Measurements from ENCODE around the gene LILRB5.
"Not testable (repeated sequence)": the region's sequence is repeated elsewhere in the genome, so short reads cannot be mapped to it uniquely, and the experiment has no call there.

The LILRB5 gene

DNA sequence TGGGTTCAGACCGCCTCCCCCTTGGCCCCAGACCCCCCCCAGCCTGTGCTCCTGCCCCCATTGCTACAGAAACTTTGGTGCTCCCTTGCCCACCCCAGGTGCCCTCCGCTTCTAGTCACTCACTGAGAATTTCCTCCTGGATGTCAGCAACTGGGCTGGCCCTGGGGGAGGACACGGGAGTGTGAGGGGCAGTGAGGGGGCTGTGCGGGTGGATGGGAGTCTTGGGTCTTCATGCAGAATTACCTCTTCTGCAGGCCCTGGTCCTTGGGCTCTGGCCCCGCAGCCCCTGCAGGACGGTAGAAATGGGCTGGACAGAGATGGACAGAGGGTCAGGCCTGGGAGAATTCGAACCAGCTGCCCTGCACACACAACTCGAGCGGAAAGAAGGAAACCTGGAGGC lies 4.8 kb downstream of the LILRB5 start:
- Histone ChIP-seq H3K36me3 (ENCODE audit: low read depth) (no peaks in the 10 kb centered on the region), H3K4me1 (ENCODE audit: insufficient read depth, poor library complexity, severe bottlenecking) (no peaks in the 10 kb centered on the region), H3K27ac (ENCODE audit: poor library complexity, severe bottlenecking) (no peak overlapping the region), H3K27me3 (ENCODE audit: insufficient read depth, poor library complexity, severe bottlenecking) (peaks cover 25% of the 10 kb centered on the region), H3K4me3 (ENCODE audit: severe bottlenecking) (no peak overlapping the region), H3K9me3 (ENCODE audit: severe bottlenecking) (no peaks in the 10 kb centered on the region)
- ATAC-seq (ENCODE audit: low read depth): no peak
- TF ChIP-seq CTCF (IDR thresholded peaks at IDR 0.05; ENCODE audit: poor library complexity, severe bottlenecking): no peak
- DNase-seq (ENCODE audit: low spot score): no peak

- ATAC-seq (ENCODE audit: low read depth) (no peak), DNase-seq (ENCODE audit: low spot score) (no peak)
- H3K9me3 ChIP-seq (ENCODE audit: severe bottlenecking): no peaks in the 10 kb centered on the region
- peaks cover 8% of the 10 kb centered on the region for H3K27me3 ChIP-seq (ENCODE audit: insufficient read depth, poor library complexity, severe bottlenecking)
- no peaks in the 10 kb centered on the region for H3K36me3 ChIP-seq (ENCODE audit: low read depth)
- H3K4me3 ChIP-seq (ENCODE audit: severe bottlenecking): no peak overlapping the region
- no peaks in the 10 kb centered on the region for H3K4me1 ChIP-seq (ENCODE audit: insufficient read depth, poor library complexity, severe bottlenecking)
- no peak overlapping the region for H3K27ac ChIP-seq (ENCODE audit: poor library complexity, severe bottlenecking)
- no peak for TF ChIP-seq CTCF (IDR thresholded peaks at IDR 0.05; ENCODE audit: poor library complexity, severe bottlenecking)
These were observed 9.0 kb downstream of the LILRB5 start for GRCh38 chr19:54248016-54248601.

GRCh38 chr19:54247106-54247930 lies 9.8 kb downstream of the LILRB5 start:
- H3K36me3 ChIP-seq (ENCODE audit: low read depth): no peaks in the 10 kb centered on the region
- DNase-seq (ENCODE audit: low spot score) (no peak), ATAC-seq (ENCODE audit: low read depth) (no peak)
- no peak overlapping the region for H3K27ac ChIP-seq (ENCODE audit: poor library complexity, severe bottlenecking)
- H3K9me3 ChIP-seq (ENCODE audit: severe bottlenecking): no peaks in the 10 kb centered on the region
- H3K4me1 ChIP-seq (ENCODE audit: insufficient read depth, poor library complexity, severe bottlenecking): no peaks in the 10 kb centered on the region
- H3K4me3 ChIP-seq (ENCODE audit: severe bottlenecking): no peak overlapping the region
- TF ChIP-seq CTCF (IDR thresholded peaks at IDR 0.05; ENCODE audit: poor library complexity, severe bottlenecking): no peak
- peaks cover 2% of the 10 kb centered on the region for H3K27me3 ChIP-seq (ENCODE audit: insufficient read depth, poor library complexity, severe bottlenecking)

DNA sequence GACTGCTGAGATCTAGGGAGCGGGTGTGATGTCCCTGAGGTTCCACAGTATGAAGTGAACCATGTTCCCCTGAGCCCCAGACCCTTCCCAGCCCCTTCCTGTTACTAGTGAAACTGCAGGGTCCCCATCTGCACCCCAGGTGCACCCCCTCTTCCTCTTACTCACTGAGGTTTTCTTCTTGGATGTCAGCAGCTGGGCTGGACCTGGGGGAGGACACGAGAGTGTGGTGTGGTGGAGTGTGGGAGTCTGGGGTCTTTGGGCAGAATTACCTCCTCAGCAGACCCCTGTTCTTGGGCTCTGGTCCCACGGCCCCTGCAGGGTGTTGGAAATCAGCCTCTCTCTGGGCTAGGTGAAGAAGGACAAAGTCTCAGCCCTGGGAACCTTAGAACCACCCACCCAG lies 11.1 kb downstream of the LILRB5 start:
- ATAC-seq (ENCODE audit: low read depth): no peak
- Histone ChIP-seq H3K4me3 (ENCODE audit: severe bottlenecking) (no peak overlapping the region), H3K36me3 (ENCODE audit: low read depth) (no peaks in the 10 kb centered on the region), H3K9me3 (ENCODE audit: severe bottlenecking) (no peaks in the 10 kb centered on the region), H3K27ac (ENCODE audit: poor library complexity, severe bottlenecking) (no peak overlapping the region), H3K4me1 (ENCODE audit: insufficient read depth, poor library complexity, severe bottlenecking) (no peaks in the 10 kb centered on the region), H3K27me3 (ENCODE audit: insufficient read depth, poor library complexity, severe bottlenecking) (no peaks in the 10 kb centered on the region)
- no peak for DNase-seq (ENCODE audit: low spot score)
- no peak for TF ChIP-seq CTCF (IDR thresholded peaks at IDR 0.05; ENCODE audit: poor library complexity, severe bottlenecking)

DNA sequence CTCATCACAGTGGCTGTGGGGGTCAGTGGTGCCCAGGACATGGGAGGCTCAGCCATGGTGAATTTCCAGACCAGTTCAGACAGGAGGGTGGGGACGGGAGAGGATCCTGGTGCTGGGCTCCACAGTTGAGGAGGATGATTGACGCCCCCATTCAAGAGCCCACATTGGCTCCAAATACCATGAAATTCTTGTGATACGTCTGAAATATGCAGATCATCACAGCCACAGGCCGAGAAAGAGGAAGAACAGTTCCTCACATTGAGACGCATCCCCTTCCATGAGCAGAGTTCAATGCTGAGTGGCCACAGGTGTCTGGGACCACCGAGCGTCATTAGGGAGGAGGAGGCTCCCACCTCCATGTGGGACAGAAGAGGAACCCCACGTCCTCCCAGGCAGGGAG lies 13.3 kb downstream of the LILRB5 start:
- not testable (repeated sequence) for H3K4me1 ChIP-seq (ENCODE audit: insufficient read depth, poor library complexity, severe bottlenecking); DNase-seq (ENCODE audit: low spot score); H3K36me3 ChIP-seq (ENCODE audit: low read depth); H3K4me3 ChIP-seq (ENCODE audit: severe bottlenecking); H3K27ac ChIP-seq (ENCODE audit: poor library complexity, severe bottlenecking); H3K9me3 ChIP-seq (ENCODE audit: severe bottlenecking); H3K27me3 ChIP-seq (ENCODE audit: insufficient read depth, poor library complexity, severe bottlenecking); ATAC-seq (ENCODE audit: low read depth)

DNA sequence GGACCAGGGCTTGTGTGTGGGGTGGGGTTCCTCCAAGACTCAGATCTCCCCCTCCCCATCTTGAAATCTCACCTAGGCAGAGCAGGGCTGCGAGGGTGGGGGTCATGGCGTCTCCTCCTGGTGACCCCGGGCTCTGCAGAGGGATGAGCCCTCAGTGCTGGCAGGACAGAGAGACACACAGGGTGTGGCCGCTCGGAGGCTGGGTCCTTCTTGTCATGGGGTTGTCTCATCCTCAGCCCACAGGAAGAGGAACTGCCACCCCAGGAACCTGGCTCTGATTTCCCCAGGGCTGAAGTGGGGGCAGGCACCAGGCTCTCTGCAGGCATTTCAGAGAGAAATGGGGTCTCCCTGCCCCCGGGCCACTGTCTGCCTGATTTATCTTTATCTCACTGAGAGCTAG lies 14.4 kb downstream of the LILRB5 start, which contains the start of gene LILRA6:
Gene LILRA6, minus strand, starts transcription at position 145 of the 400 bp plus-strand sequence.
- DNase-seq (ENCODE audit: low spot score); H3K4me3 ChIP-seq (ENCODE audit: severe bottlenecking); H3K9me3 ChIP-seq (ENCODE audit: severe bottlenecking); H3K4me1 ChIP-seq (ENCODE audit: insufficient read depth, poor library complexity, severe bottlenecking); ATAC-seq (ENCODE audit: low read depth); H3K27ac ChIP-seq (ENCODE audit: poor library complexity, severe bottlenecking); H3K27me3 ChIP-seq (ENCODE audit: insufficient read depth, poor library complexity, severe bottlenecking); H3K36me3 ChIP-seq (ENCODE audit: low read depth): not testable (repeated sequence)

GRCh38 chr19:54242234-54242633 lies 14.8 kb downstream of the LILRB5 start:
- H3K4me3 ChIP-seq (ENCODE audit: severe bottlenecking); H3K27me3 ChIP-seq (ENCODE audit: insufficient read depth, poor library complexity, severe bottlenecking); H3K36me3 ChIP-seq (ENCODE audit: low read depth); H3K27ac ChIP-seq (ENCODE audit: poor library complexity, severe bottlenecking); ATAC-seq (ENCODE audit: low read depth); DNase-seq (ENCODE audit: low spot score); H3K9me3 ChIP-seq (ENCODE audit: severe bottlenecking); H3K4me1 ChIP-seq (ENCODE audit: insufficient read depth, poor library complexity, severe bottlenecking): not testable (repeated sequence)

Measured in RWPE2 (cell line).